GM19468 (cell line): Measurements from ENCODE around the gene BTAF1.

Experiments used
- ATAC-seq: cut with Tn5 transposase; IDR thresholded peaks from one replicate; pipeline ENCODE4 v1.9.1; 2021; ENCODE audit warnings: mild to moderate bottlenecking, moderate library complexity, moderate number of reproducible peaks; ENCODE audit not compliant: unreplicated experiment; ENCODE audit errors: extremely low read depth

BTAF1 gene

GRCh38 chr10:92038949-92039348, 115.4 kb downstream of the BTAF1 start:
- no peak for ATAC-seq

- no peak for ATAC-seq
These were observed 119.0 kb downstream of the BTAF1 start for GRCh38 chr10:92042541-92042940.

GRCh38 chr10:92045641-92046106, 122.1 kb downstream of the BTAF1 start:
- no peak for ATAC-seq

- ATAC-seq: no peak
These were observed 123.6 kb downstream of the BTAF1 start for GRCh38 chr10:92047215-92047614.

GRCh38 chr10:92052088-92052487, 128.5 kb downstream of the BTAF1 start:
- no peak for ATAC-seq

- ATAC-seq: no peak
These were observed 129.2 kb downstream of the BTAF1 start for GRCh38 chr10:92052741-92053140.

GRCh38 chr10:92054807-92055206, 131.2 kb downstream of the BTAF1 start:
- ATAC-seq: no peak

GRCh38 chr10:92062273-92062672, 138.7 kb downstream of the BTAF1 start:
- ATAC-seq: no peak

GRCh38 chr10:92064506-92064905, 140.9 kb downstream of the BTAF1 start:
- ATAC-seq: no peak

GRCh38 chr10:92066386-92066785, 142.8 kb downstream of the BTAF1 start:
- no peak for ATAC-seq

GRCh38 chr10:92068900-92069299, 145.3 kb downstream of the BTAF1 start:
- no peak for ATAC-seq

GRCh38 chr10:92074126-92074887, 150.7 kb downstream of the BTAF1 start:
- no peak for ATAC-seq

- ATAC-seq: no peak
These were observed 152.3 kb downstream of the BTAF1 start for GRCh38 chr10:92075829-92076228.

- ATAC-seq: no peak
These were observed 153.2 kb downstream of the BTAF1 start for GRCh38 chr10:92076722-92077121.

GRCh38 chr10:92079003-92079402, 155.4 kb downstream of the BTAF1 start:
- ATAC-seq: no peak
